T-helper 1 cell (primary cell): ENCODE results near the gene EYA4.
"Not testable (repeated sequence)": the region's sequence is repeated elsewhere in the genome, so short reads cannot be mapped to it uniquely, and the experiment has no call there.

Experiments used
- DNase-seq, 5 donors: peaks; one replicate each; pipeline ENCODE4 v3.0.0-alpha.2; 2012 to 2020

EYA4 gene

DNA sequence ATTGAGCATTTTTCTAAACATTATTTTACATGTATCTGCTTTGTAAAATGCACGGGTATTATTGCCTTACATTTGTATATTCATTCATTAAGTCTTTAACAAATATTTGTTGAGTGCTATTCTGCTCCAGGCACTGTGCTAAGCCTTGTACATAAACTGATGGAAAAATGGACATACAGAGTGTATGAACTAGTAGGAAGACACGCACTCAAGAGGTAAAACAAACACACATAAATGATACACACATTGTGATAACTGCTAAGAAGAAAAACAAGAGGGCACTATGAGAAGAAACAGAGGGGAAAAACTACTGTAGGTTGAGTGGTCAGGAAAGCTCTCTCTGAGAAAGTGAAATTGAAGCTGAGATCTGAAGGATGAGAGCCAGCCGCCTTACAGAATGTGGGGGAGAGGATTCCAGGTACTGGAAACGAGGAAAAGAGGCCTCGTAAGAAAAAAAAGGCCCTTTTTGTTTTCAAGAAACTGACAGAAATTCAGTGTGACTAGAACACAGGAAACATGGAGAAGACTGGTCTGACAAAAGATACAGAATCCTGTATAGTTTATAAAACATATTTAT, 117.5 kb downstream of the EYA4 start:
- DNase-seq = no peak

DNA sequence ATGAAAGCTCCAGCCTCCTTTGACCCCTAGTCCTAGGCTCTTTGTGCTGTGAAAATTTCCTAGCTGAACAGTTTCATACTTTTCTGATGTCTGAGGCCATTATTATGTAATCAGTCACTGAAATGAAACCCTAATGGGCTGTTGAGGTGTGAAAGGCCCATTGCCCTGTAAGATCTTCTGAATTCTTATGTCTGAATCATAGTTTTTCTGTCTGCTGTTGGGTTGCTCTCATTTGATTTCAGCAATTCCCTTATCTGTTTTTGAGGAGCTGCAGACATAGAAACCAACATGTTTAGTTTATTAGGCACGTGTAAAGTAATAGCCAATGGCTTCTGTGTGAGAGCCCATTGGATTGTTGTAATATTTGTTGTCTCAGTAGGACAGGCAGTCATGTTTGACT, 118.1 kb downstream of the EYA4 start:
- no peak for DNase-seq

- DNase-seq = no peak
Measured at GRCh38 chr6:133359760-133360159, 118.6 kb downstream of the EYA4 start.

DNA sequence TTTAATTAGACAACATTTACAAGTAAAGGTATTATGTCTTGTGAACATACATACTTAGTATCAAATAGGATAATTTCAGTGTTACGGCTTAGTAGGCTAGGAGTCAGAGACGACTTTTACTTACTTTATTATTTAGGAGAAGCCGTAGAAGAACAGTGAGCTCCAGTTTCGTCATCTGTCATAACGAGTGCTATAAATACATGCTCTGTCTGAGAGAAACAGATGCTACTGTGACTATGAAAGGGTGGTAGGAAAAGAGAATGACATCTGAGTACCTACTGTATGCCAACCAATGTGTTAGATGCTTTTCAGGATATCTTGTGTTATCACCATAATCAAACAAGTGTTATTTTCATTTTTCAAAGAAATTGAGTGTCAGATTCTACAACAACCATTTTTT, 119.0 kb downstream of the EYA4 start:
- DNase-seq = no peak

GRCh38 chr6:133362813-133363212, 121.7 kb downstream of the EYA4 start:
- no peak for DNase-seq

- DNase-seq = no peak
Measured at GRCh38 chr6:133368664-133369063, 127.5 kb downstream of the EYA4 start.

DNA sequence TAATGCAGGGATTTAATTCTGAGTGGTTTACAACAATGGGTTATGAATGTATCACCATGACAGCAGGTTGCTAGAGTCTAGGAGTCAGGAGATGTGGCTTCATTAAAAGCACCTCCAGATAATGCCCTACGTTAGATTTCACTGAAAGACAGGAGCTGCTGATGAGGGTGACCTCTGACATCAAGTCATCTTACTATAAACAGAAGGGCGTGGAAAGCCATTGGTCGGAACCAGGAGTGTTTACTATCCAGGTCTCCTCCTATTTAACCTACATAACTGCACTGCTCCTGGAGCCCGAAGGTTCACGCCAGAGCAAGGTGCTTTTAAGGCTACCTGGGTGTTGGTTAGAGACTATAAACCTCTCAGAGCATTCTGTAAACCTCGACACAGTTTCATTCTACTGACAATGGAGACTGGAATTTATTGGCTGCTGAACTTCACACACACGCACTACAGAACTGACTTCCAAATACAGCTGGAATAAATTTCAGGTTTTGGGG, 128.7 kb downstream of the EYA4 start:
- DNase-seq = no peak

DNA sequence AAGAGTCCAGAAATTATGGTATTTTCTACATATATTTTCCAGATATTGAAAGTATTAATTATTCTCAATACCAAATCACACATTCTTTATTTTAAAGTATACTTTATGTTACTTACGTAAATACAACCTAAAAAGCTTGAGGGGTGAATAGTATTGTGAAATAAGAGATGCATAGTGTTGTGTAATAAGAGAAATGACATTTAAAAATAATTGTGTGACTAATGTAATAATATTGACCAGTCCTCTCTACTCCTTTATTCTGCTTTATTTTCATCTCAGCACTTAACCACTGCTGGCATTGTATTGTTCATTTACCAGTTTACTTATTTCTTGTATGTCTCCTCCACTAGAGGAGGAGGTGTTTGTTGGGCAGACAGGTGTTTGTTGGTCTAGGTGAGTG, 135.6 kb downstream of the EYA4 start:
- DNase-seq = no peak

- DNase-seq = no peak
Measured at GRCh38 chr6:133377219-133377618, 136.1 kb downstream of the EYA4 start.

- no peak for DNase-seq
Measured at GRCh38 chr6:133380047-133380446, 138.9 kb downstream of the EYA4 start.

- no peak for DNase-seq
Measured at GRCh38 chr6:133380723-133381122, 139.6 kb downstream of the EYA4 start.

GRCh38 chr6:133388731-133389130, 147.6 kb downstream of the EYA4 start:
- no peak for DNase-seq

GRCh38 chr6:133390168-133390567, 149.0 kb downstream of the EYA4 start:
- no peak for DNase-seq

- no peak for DNase-seq
Measured at GRCh38 chr6:133392015-133392414, 150.9 kb downstream of the EYA4 start.

DNA sequence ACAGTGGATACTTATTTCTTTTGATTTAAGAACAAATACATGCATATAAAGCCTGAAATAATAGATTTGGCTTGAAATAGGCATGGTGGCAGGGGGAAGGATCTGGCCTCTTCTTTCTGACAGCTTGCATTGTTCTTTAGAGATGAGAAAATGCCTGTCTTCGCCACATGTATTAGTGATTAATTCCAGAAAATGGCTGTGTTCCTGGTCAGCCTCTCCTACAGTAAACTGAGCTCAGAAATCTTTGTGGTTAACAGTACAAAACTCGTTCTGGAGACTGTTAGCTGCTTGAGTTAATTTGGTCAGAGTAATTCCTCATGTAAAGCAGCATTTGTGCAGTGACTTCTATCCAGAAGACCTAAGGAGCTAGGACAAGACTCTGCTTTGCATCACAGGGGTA, 151.5 kb downstream of the EYA4 start:
- DNase-seq = no peak

DNA sequence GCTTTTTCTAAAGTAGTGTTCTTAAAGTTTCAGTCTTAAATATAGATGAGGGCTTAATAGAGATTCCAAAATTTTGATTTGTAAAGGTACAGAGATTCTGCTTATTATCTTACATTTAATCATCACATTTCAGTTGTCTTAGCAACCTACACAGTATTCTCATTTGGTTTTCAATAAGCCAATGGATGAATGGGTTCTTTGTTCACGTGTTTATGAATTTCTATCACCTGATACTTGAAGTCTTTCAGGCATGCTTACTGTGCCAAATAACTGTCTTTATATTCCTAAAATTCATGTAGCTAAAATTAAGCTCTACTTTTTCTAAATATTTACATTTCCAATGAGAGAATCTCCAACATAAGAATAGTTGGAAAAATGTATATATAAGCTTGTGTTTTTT, 152.7 kb downstream of the EYA4 start:
- DNase-seq = no peak

DNA sequence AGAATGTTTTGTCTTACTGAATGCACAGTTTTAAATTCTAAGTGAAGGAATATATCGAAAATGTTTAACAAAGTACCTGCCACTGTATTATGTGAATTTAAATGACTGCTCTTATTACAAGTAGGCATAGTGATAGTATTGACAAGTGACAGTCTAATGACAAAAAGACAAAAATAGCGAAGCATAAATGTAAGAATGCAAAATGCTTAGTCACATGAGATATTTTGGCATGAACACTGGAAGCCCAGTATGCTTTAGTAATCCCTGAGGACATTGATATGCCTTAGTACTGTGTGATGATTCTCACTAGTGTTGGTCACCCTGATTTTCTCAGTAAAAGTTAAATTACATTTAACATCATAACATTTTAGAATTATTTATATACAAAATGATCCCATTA, 153.5 kb downstream of the EYA4 start:
- DNase-seq = no peak

DNA sequence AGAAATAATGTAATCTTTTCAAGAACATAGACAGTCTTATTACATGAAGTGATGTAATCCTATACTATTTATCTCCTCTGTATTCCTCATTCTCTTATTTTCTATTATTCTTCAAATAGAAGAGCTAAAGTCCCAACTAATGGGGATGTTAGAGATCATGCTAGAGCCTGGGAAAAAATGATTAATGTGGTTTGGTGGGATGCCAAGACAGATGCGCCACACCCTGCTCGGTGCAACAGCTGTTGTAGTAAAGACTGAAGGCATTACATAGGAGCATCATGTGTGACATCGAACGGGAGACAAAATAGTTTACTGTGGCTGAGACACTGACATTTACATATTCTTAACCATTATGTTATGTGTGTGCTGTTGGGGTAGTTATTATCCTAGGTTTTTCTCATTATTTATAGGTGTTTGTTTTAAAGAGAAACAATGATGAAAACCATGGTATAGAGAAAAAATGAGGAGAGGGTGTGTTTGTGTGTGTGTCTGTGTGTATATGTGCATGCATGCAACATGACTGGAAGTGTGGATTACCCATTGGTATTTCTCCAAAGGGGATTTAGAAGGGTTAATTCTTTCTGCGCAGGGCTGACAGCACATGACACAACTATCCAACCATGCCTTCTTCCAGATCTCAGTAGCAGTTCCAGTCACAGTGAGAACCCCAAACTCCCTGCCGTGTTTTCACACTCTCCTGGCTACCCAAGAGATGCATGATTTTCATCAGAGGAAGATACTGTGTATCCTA, 155.3 kb downstream of the EYA4 start:
- DNase-seq = no peak

DNA sequence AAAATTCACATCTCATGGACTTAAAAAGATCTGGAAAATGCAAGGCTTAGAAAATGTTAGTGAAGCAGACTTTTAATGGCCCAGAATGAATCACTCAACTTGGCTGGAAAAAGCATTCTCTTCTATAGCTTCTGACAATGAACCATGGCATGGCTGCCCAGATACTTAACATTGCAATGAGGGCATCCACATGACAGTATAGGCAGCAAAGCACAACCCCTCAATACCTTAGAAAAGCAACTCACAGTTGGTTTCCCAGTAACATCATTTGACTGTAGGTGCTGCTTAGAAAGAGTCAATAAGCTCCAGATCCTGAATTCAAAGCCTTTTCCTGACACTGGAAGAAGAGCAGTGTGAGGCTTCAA, 155.8 kb downstream of the EYA4 start:
- DNase-seq = no peak

GRCh38 chr6:133397601-133398000, 156.4 kb downstream of the EYA4 start:
- not testable (repeated sequence) for DNase-seq

GRCh38 chr6:133399426-133399825, 158.3 kb downstream of the EYA4 start:
- no peak for DNase-seq

GRCh38 chr6:133404151-133404550, 163.0 kb downstream of the EYA4 start:
- DNase-seq = no peak

- no peak for DNase-seq
Measured at GRCh38 chr6:133404728-133405127, 163.6 kb downstream of the EYA4 start.

DNA sequence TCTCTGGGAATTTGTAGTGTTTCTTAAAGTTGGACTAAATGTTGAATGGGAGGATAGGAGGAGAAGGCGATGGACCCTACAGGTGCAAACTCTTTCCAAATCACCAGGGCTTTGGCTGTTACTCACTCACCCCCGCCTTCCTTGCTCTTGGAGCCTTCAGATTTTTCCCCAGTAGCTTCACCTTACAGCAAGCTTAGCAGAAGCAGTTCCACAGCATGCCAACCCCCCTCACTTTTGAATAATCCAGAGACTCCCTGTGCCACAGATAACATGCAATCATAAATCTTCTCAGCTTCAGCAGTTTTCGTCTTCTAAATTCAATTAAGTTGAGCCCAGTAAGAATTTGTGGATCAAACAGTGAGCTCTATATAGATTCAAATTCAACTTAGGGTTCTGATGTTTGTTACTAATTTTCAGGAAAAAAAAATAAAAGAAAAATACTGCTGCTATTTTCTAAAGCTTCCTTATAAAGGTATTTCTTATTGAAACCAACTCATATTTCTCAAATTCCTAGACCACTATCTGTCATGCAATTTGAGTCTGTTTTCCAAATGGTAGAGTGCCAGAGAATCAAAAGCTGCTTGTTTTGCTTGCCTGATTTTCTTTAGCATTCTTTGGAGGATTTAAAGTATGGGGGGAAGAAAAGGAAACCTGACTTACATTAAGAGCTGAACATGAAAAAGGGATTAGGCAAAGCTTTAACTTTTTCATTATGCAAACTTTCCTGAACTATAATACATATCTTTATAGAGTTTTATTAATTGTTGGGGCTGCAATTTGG, 166.4 kb downstream of the EYA4 start:
- no peak for DNase-seq
